NCI-H1105 treated with DMSO at 0.1 percent for 48 hours (cell line): ENCODE results near the gene ATRNL1.

Experiments used
- DNase-seq: peaks from one replicate; lab custom pipeline; 2025; lab: John Stamatoyannopoulos, UW

Gene ATRNL1

GRCh38 chr10:115895166-115895565 is 802.0 kb downstream of the ATRNL1 start:
- DNase-seq, result no peak

- no peak for DNase-seq
Measured at GRCh38 chr10:115898242-115898641, 805.1 kb downstream of the ATRNL1 start.

GRCh38 chr10:115902596-115902995 is 809.4 kb downstream of the ATRNL1 start:
- no peak for DNase-seq

GRCh38 chr10:115903207-115903606 is 810.0 kb downstream of the ATRNL1 start:
- DNase-seq, result no peak

GRCh38 chr10:115903845-115904244 is 810.7 kb downstream of the ATRNL1 start:
- no peak for DNase-seq

- no peak for DNase-seq
Measured at GRCh38 chr10:115909037-115909436, 815.9 kb downstream of the ATRNL1 start.

GRCh38 chr10:115909962-115910731 is 817.0 kb downstream of the ATRNL1 start:
- no peak for DNase-seq

- DNase-seq, result no peak
Measured at GRCh38 chr10:115914475-115914874, 821.3 kb downstream of the ATRNL1 start.

- DNase-seq, result no peak
Measured at GRCh38 chr10:115915429-115915828, 822.3 kb downstream of the ATRNL1 start.

GRCh38 chr10:115918812-115919211 is 825.6 kb downstream of the ATRNL1 start:
- DNase-seq, result no peak

- DNase-seq, result no peak
Measured at GRCh38 chr10:115921795-115922194, 828.6 kb downstream of the ATRNL1 start.

GRCh38 chr10:115931309-115931708 is 838.1 kb downstream of the ATRNL1 start:
- no peak for DNase-seq

- DNase-seq, result no peak
Measured at GRCh38 chr10:115932099-115932498, 838.9 kb downstream of the ATRNL1 start.

- DNase-seq, result no peak
Measured at GRCh38 chr10:115933098-115933497, 839.9 kb downstream of the ATRNL1 start.

GRCh38 chr10:115935731-115936130 is 842.6 kb downstream of the ATRNL1 start:
- DNase-seq, result no peak

GRCh38 chr10:115936926-115937767 is 844.0 kb downstream of the ATRNL1 start:
- DNase-seq, result no peak

- DNase-seq, result peak; percentile 78
Measured at GRCh38 chr10:115937768-115938056, 844.5 kb downstream of the ATRNL1 start.

- no peak for DNase-seq
Measured at GRCh38 chr10:115939101-115939854, 846.1 kb downstream of the ATRNL1 start.

- no peak for DNase-seq
Measured at GRCh38 chr10:115941361-115941771, 848.2 kb downstream of the ATRNL1 start.

- no peak for DNase-seq
Measured at GRCh38 chr10:115942101-115942500, 848.9 kb downstream of the ATRNL1 start.

- no peak for DNase-seq
Measured at GRCh38 chr10:115944538-115944937, 851.4 kb downstream of the ATRNL1 start.

- no peak for DNase-seq
Measured at GRCh38 chr10:115945701-115946445, 852.7 kb downstream of the ATRNL1 start.
